ENCODE data around the gene MYO1D.
"Not testable (repeated sequence)": the region's sequence is repeated elsewhere in the genome, so short reads cannot be mapped to it uniquely, and the experiment has no call there.

The MYO1D gene

DNA sequence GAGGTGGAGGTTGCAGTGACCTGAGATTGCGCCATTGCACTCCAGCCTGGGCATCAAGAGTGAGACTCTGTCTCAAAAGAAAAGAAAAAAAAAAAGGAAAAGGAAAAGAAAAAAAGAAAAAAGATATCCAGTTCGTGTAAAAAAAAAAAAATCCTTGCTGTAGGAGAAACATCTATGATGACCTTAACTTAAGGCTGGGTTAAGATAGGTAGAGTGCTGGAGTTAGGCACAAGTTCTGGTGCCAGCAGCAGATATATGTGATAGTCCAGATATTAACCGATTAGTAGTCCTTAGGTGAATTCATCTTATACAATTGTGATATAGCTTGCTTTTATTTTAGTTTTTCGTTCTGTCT is 415.4 kb downstream of the MYO1D start:
- H3K27me3 ChIP-seq (replicated peaks) = no peaks in the 10 kb centered on the region
- no peak for TF ChIP-seq CTCF (IDR thresholded peaks at IDR 0.05; ENCODE audit: low read depth, low read length, missing control alignments)
- H3K4me3 ChIP-seq (ENCODE audit: low read depth, low read length) = no peak overlapping the region
- peaks cover 73% of the 10 kb centered on the region for H3K36me3 ChIP-seq (replicated peaks)
- in situ Hi-C loops (cut with HindIII; ENCODE audit: low pct_ligation_motif_present, low sequenced_read_pairs) = no loop called here
- no peak for DNase-seq
- no peak overlapping the region for H3K27ac ChIP-seq

GRCh38 chr17:32460054-32460453 is 416.9 kb downstream of the MYO1D start:
- DNase-seq = no peak
- in situ Hi-C loops (cut with HindIII; ENCODE audit: low pct_ligation_motif_present, low sequenced_read_pairs) = no loop called here
- H3K27me3 ChIP-seq (replicated peaks) = no peaks in the 10 kb centered on the region

GRCh38 chr17:32458371-32458770 is 418.6 kb downstream of the MYO1D start:
- H3K4me3 ChIP-seq (ENCODE audit: low read depth, low read length) = no peak overlapping the region
- H3K27me3 ChIP-seq (replicated peaks) = no peaks in the 10 kb centered on the region
- H3K36me3 ChIP-seq (replicated peaks) = peaks cover 75% of the 10 kb centered on the region
- no peak for DNase-seq
- H3K27ac ChIP-seq = no peak overlapping the region
- no peak for TF ChIP-seq CTCF (IDR thresholded peaks at IDR 0.05; ENCODE audit: low read depth, low read length, missing control alignments)
- in situ Hi-C loops (cut with HindIII; ENCODE audit: low pct_ligation_motif_present, low sequenced_read_pairs) = no loop called here

More at GRCh38 chr17:32460054-32460453, 416.9 kb downstream of the MYO1D start:
- Histone ChIP-seq H3K36me3 (replicated peaks) (peaks cover 72% of the 10 kb centered on the region), H3K27ac (no peak overlapping the region), H3K4me3 (ENCODE audit: low read depth, low read length) (no peak overlapping the region)
- TF ChIP-seq CTCF (IDR thresholded peaks at IDR 0.05; ENCODE audit: low read depth, low read length, missing control alignments) = no peak

GRCh38 chr17:32453370-32453769 is 423.6 kb downstream of the MYO1D start:
- no peak for TF ChIP-seq CTCF (IDR thresholded peaks at IDR 0.05; ENCODE audit: low read depth, low read length, missing control alignments)
- Histone ChIP-seq H3K27ac (no peak overlapping the region), H3K27me3 (replicated peaks) (no peaks in the 10 kb centered on the region), H3K4me3 (ENCODE audit: low read depth, low read length) (no peak overlapping the region), H3K36me3 (replicated peaks) (peaks cover 80% of the 10 kb centered on the region)
- in situ Hi-C loops (cut with HindIII; ENCODE audit: low pct_ligation_motif_present, low sequenced_read_pairs) = no loop called here
- DNase-seq = no peak

- in situ Hi-C loops (cut with HindIII; ENCODE audit: low pct_ligation_motif_present, low sequenced_read_pairs) = no loop called here
- Histone ChIP-seq H3K4me3 (ENCODE audit: low read depth, low read length) (no peak overlapping the region), H3K36me3 (replicated peaks) (peaks cover 77% of the 10 kb centered on the region), H3K27me3 (replicated peaks) (no peaks in the 10 kb centered on the region), H3K27ac (no peak overlapping the region)
- no peak for TF ChIP-seq CTCF (IDR thresholded peaks at IDR 0.05; ENCODE audit: low read depth, low read length, missing control alignments)
- no peak for DNase-seq
Measured at GRCh38 chr17:32452281-32452680, 424.6 kb downstream of the MYO1D start.

- DNase-seq = no peak
- in situ Hi-C loops (cut with HindIII; ENCODE audit: low pct_ligation_motif_present, low sequenced_read_pairs) = no loop called here
- Histone ChIP-seq H3K4me3 (ENCODE audit: low read depth, low read length) (no peak overlapping the region), H3K27ac (no peak overlapping the region), H3K27me3 (replicated peaks) (no peaks in the 10 kb centered on the region), H3K36me3 (replicated peaks) (peaks cover 77% of the 10 kb centered on the region)
- TF ChIP-seq CTCF (IDR thresholded peaks at IDR 0.05; ENCODE audit: low read depth, low read length, missing control alignments) = no peak
Measured at GRCh38 chr17:32451879-32452278, 425.0 kb downstream of the MYO1D start.

DNA sequence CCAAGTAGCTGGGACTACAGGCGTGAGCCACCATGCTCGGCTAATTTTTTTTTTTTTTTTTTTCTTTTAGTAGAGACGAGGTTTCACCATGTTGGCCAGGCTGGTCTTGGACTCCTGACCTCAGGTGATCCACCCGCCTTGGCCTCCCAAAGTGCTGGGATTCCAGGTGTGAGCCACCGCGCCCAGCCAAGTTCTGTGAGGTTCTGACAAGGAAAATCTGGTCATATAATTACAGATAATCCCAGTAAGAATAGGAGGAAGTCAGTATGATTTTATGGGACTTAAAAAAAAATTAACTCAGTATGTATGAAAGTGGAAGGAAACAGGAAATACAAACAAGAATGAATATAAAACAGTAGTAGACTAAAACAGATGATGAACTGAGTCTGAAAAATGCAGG is 426.5 kb downstream of the MYO1D start:
- DNase-seq; H3K4me3 ChIP-seq (ENCODE audit: low read depth, low read length); in situ Hi-C loops (cut with HindIII; ENCODE audit: low pct_ligation_motif_present, low sequenced_read_pairs); H3K27ac ChIP-seq; H3K27me3 ChIP-seq (replicated peaks): not testable (repeated sequence)
- H3K36me3 ChIP-seq (replicated peaks) = peaks cover 69% of the 10 kb centered on the region

All from brain microvascular endothelial cell (primary cell).